Endodermal cell (in vitro differentiated cells): ENCODE data around the gene HBA2. TPM values are rescaled to one million over a fixed set of nuclear protein-coding genes. Genes with fewer than 3 reads are reported as not detected.
A peak's percentile ranks its signal among the peaks of the same experiment; 100 is the strongest.

Source experiments
- DNase-seq: peaks from one replicate; pipeline ENCODE4 v3.0.0-alpha.2; 2017
- H3K27ac ChIP-seq: 2 replicates; pipeline ENCODE4 v1.5.1; 2013; ENCODE audit warnings: mild to moderate bottlenecking, low read depth, low read length, moderate library complexity
- H3K27me3 ChIP-seq: 2 replicates; pipeline ENCODE4 v1.6.1; 2013; ENCODE audit warnings: mild to moderate bottlenecking, low read length, moderate library complexity; ENCODE audit not compliant: insufficient read depth, control insufficient read depth, poor library complexity, severe bottlenecking
- H3K36me3 ChIP-seq: 2 replicates; pipeline ENCODE4 v1.7.0; 2013; ENCODE audit warnings: mild to moderate bottlenecking, low read length, moderate library complexity; ENCODE audit not compliant: control insufficient read depth, insufficient read depth
- H3K4me1 ChIP-seq: one replicate; pipeline ENCODE4 v1.7.0; 2013; ENCODE audit warnings: low read length; ENCODE audit not compliant: control insufficient read depth, insufficient read depth
- H3K4me3 ChIP-seq: 2 replicates; pipeline ENCODE4 v1.5.1; 2013; ENCODE audit warnings: mild to moderate bottlenecking, low read length, moderate library complexity
- H3K9ac ChIP-seq: 2 replicates; pipeline ENCODE4 v1.6.1; 2013; ENCODE audit warnings: mild to moderate bottlenecking, low read length, moderate library complexity; ENCODE audit not compliant: poor library complexity, severe bottlenecking; ENCODE audit errors: extremely low read depth
- H3K9me3 ChIP-seq: 2 replicates; pipeline ENCODE4 v1.6.1; 2013; ENCODE audit warnings: mild to moderate bottlenecking, low read length, moderate library complexity; ENCODE audit not compliant: control insufficient read depth
- H3K27ac Mint-ChIP-seq: 2 replicates; pipeline ENCODE4 v1.8.0; 2020; ENCODE audit warnings: mixed read lengths
- H3K27me3 Mint-ChIP-seq: 2 replicates; pipeline ENCODE4 v1.8.0; 2021; ENCODE audit warnings: mild to moderate bottlenecking, mixed read lengths; ENCODE audit not compliant: insufficient read depth
- H3K36me3 Mint-ChIP-seq: 2 replicates; pipeline ENCODE4 v1.8.0; 2020; ENCODE audit warnings: low read depth, mixed read lengths
- H3K4me1 Mint-ChIP-seq: 2 replicates; pipeline ENCODE4 v1.8.0; 2020; ENCODE audit warnings: mixed read lengths
- H3K4me3 Mint-ChIP-seq: 2 replicates; pipeline ENCODE4 v1.8.0; 2020; ENCODE audit warnings: mild to moderate bottlenecking, moderate library complexity, mixed read lengths
- H3K9me3 Mint-ChIP-seq: 2 replicates; pipeline ENCODE4 v1.8.0; 2020; ENCODE audit warnings: mild to moderate bottlenecking, mixed read lengths
- WGBS, 2 experiments: methylation state at CpG; one replicate each; pipeline versions ENCODE4 v1.1.5 to v1.1.7; 2013; ENCODE audit warnings: missing lambda C conversion rate in 2 of 2, mixed read lengths in 1 of 2; ENCODE audit not compliant: insufficient coverage in 1 of 2, insufficient read length in 1 of 2; 5-methylcytosine and 5-hydroxymethylcytosine counted together
- total RNA-seq, 2 donors: library from RNA; stranded (reverse); fragmentation: NEBNext Ultra II Directional in 1 of 2; extraction: Animal tissue kit (Norgen Biotek cat#: 25700) in 1 of 2; gene quantifications; 2 replicates in 1 of 2; 3 replicates in 1 of 2; pipeline ENCODE4 v1.2.1, GENCODE V29; 2021
- TF ChIP-seq, protein P1 (sequence below): fragments of 200-600 bp; sonication (generic); conservative IDR thresholded peaks from 2 replicates; pipeline ENCODE4 v1.5.0; 2021; ENCODE audit warnings: antibody characterized with exemption, mild to moderate bottlenecking

The HBA2 gene
- total RNA-seq, 2 donors from 2014 or later = 1.2 TPM; not detected in 1

GRCh38 chr16:189604-190186 lies 17.0 kb downstream of the HBA2 start:
- 97 to 98% methylated on average over 27 to 34 of the region's 34 CpGs for WGBS, 2 experiments
- peaks cover 76% of the 10 kb centered on the region for H3K36me3 Mint-ChIP-seq

GRCh38 chr16:191831-192230 lies 19.2 kb downstream of the HBA2 start:
- TF ChIP-seq, protein P1, sequence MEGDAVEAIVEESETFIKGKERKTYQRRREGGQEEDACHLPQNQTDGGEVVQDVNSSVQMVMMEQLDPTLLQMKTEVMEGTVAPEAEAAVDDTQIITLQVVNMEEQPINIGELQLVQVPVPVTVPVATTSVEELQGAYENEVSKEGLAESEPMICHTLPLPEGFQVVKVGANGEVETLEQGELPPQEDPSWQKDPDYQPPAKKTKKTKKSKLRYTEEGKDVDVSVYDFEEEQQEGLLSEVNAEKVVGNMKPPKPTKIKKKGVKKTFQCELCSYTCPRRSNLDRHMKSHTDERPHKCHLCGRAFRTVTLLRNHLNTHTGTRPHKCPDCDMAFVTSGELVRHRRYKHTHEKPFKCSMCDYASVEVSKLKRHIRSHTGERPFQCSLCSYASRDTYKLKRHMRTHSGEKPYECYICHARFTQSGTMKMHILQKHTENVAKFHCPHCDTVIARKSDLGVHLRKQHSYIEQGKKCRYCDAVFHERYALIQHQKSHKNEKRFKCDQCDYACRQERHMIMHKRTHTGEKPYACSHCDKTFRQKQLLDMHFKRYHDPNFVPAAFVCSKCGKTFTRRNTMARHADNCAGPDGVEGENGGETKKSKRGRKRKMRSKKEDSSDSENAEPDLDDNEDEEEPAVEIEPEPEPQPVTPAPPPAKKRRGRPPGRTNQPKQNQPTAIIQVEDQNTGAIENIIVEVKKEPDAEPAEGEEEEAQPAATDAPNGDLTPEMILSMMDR = no peak
- no peak overlapping the region for H3K27ac ChIP-seq
- peaks cover 90% of the 10 kb centered on the region for H3K36me3 ChIP-seq
- H3K27me3 ChIP-seq = no peaks in the 10 kb centered on the region
- no peak for DNase-seq
- no peaks in the 10 kb centered on the region for H3K9me3 ChIP-seq
- Mint-ChIP-seq H3K36me3 (peaks cover 86% of the 10 kb centered on the region), H3K4me3 (no peak overlapping the region), H3K27ac (peak overlapping the region; percentile 84), H3K27me3 (no peaks in the 10 kb centered on the region), H3K4me1 (no peaks in the 10 kb centered on the region), H3K9me3 (no peaks in the 10 kb centered on the region)
- H3K4me1 ChIP-seq = no peaks in the 10 kb centered on the region
- no peak overlapping the region for H3K4me3 ChIP-seq
- H3K9ac ChIP-seq = no peak overlapping the region
- 85 to 91% methylated on average over 3 to 4 of the region's 4 CpGs for WGBS, 2 experiments

More at GRCh38 chr16:189604-190186, 17.0 kb downstream of the HBA2 start:
- H3K4me3 ChIP-seq = no peak overlapping the region
- H3K9ac ChIP-seq = no peak overlapping the region
- H3K4me3 Mint-ChIP-seq = no peak overlapping the region
- H3K36me3 ChIP-seq = peaks cover 77% of the 10 kb centered on the region
- TF ChIP-seq, protein P1 = no peak
- no peaks in the 10 kb centered on the region for H3K27me3 ChIP-seq
- H3K27ac Mint-ChIP-seq = peak overlapping the region; percentile 36
- no peak for DNase-seq
- no peaks in the 10 kb centered on the region for H3K9me3 Mint-ChIP-seq
- H3K9me3 ChIP-seq = no peaks in the 10 kb centered on the region
- no peaks in the 10 kb centered on the region for H3K4me1 Mint-ChIP-seq
- H3K4me1 ChIP-seq = no peaks in the 10 kb centered on the region
- H3K27me3 Mint-ChIP-seq = no peaks in the 10 kb centered on the region
- H3K27ac ChIP-seq = no peak overlapping the region

DNA sequence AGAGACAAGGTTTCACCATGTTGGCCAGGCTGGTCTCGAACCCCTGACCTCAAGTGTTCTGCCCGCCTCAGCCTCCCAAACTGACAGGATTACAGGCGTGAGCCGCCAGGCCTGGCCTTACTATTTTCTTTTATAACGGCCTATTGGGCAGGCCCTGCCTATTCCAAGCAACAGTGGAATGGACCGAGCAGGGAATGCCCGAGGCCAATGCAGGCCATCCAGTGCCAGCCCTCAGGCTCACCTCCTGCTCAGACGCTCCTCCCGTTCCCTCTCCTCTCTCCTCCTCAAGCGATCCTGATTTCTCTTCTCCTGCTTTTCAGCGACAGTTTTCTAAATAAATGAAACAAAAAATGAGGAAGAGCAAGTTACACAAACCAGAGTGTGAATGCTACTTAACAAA lies 20.0 kb downstream of the HBA2 start:
- Histone ChIP-seq H3K27me3 (no peaks in the 10 kb centered on the region), H3K36me3 (peaks cover 92% of the 10 kb centered on the region), H3K4me3 (no peak overlapping the region), H3K27ac (no peak overlapping the region), H3K9ac (no peak overlapping the region), H3K9me3 (no peaks in the 10 kb centered on the region), H3K4me1 (no peaks in the 10 kb centered on the region)
- Mint-ChIP-seq H3K9me3 (no peaks in the 10 kb centered on the region), H3K27ac (peak overlapping the region; percentile 9), H3K4me1 (no peaks in the 10 kb centered on the region), H3K4me3 (no peak overlapping the region), H3K27me3 (no peaks in the 10 kb centered on the region), H3K36me3 (peaks cover 85% of the 10 kb centered on the region)
- 96 to 97% methylated on average over 8 to 10 of the region's 11 CpGs for WGBS, 2 experiments
- DNase-seq = no peak
- TF ChIP-seq, protein P1 = no peak
